Aorta (tissue), 5 donors: ENCODE results near the gene PPM1M. TPM values are rescaled to one million over a fixed set of nuclear protein-coding genes. Genes with fewer than 3 reads are reported as not detected.
"Not testable (repeated sequence)": the region's sequence is repeated elsewhere in the genome, so short reads cannot be mapped to it uniquely, and the experiment has no call there.

Experiments used
- ATAC-seq: fragments of 200-7000 bp; cut with Tn5 transposase; one replicate; pipeline ENCODE4 v1.9.1; 2022; ENCODE audit warnings: moderate library complexity; ENCODE audit not compliant: low FRiP score
- DNase-seq, 2 donors: peaks; one replicate each; pipeline ENCODE4 v3.0.0-alpha.2; 2020
- H3K27ac ChIP-seq, 2 donors: one replicate each; pipeline ENCODE4 v1.5.1; 2013; ENCODE audit warnings: low read length in 2 of 2, mild to moderate bottlenecking in 2 of 2, moderate library complexity in 2 of 2, control low read depth in 1 of 2, inconsistent platforms in 1 of 2, low read depth in 1 of 2
- H3K27me3 ChIP-seq, 2 donors: one replicate each; pipeline ENCODE4 v1.6.1; 2013; ENCODE audit warnings: control low read depth in 1 of 2, low read length in 1 of 2, mild to moderate bottlenecking in 1 of 2, moderate library complexity in 1 of 2; ENCODE audit not compliant: insufficient read depth in 2 of 2, control insufficient read depth in 1 of 2
- H3K36me3 ChIP-seq, 2 donors: one replicate each; pipeline ENCODE4 v1.6.1; 2013; ENCODE audit warnings: control low read depth in 1 of 2, low read length in 1 of 2, mild to moderate bottlenecking in 1 of 2; ENCODE audit not compliant: insufficient read depth in 2 of 2, control insufficient read depth in 1 of 2
- H3K4me1 ChIP-seq, 2 donors: one replicate each; pipeline ENCODE4 v1.6.1; 2013; ENCODE audit warnings: low read length in 2 of 2, control low read depth in 1 of 2, mild to moderate bottlenecking in 1 of 2, moderate library complexity in 1 of 2; ENCODE audit not compliant: insufficient read depth in 2 of 2, control insufficient read depth in 1 of 2
- H3K4me3 ChIP-seq, 2 donors: one replicate each; pipeline ENCODE4 v1.5.1; 2013; ENCODE audit warnings: low read length in 2 of 2, control low read depth in 1 of 2, mild to moderate bottlenecking in 1 of 2
- H3K9me3 ChIP-seq: one replicate; pipeline ENCODE4 v1.6.1; 2013; ENCODE audit warnings: mild to moderate bottlenecking, low read length; ENCODE audit not compliant: control insufficient read depth
- WGBS, 2 donors: extraction: QIAGEN DNeasy Blood & Tissue Kit; methylation state at CpG; one replicate each; pipeline ENCODE4 v1.1.7; 2013; 5-methylcytosine and 5-hydroxymethylcytosine counted together
- intact Hi-C, 2 donors: fragments of 100-400 bp; cut with DNase I; formaldehyde crosslinking; loops; one replicate each; pipeline versions ENCODE4 v1.14.2 to v1.15.0; 2022
- polyA plus RNA-seq, 2 donors: library from polyadenylated mRNA; stranded (reverse); fragments of 200-250 nt; gene quantifications; one replicate each; pipeline ENCODE4 v1.2.3, GENCODE V29; 2013
- total RNA-seq, 2 donors: library from RNA; stranded (reverse); fragmentation: NEBNext Ultra II Directional; extraction: Animal tissue kit (Norgen Biotek cat#: 25700); gene quantifications; one replicate each; pipeline ENCODE4 v1.2.1, GENCODE V29; 2021
- donor health status: healthy with polysubstance abuse.
- donor health status: Bipolar disorder and iron deficiency.
- donor health status: DM: no; HTN: no; CAD: no.
- donor health status: DM: no; HTN: no; CAD: no.
- donor health status: DM: yes; HTN: yes; CAD: no.

PPM1M gene
- total and polyA plus RNA-seq, 4 donors: 26.2 to 43.4 (median 30.2) TPM

DNA sequence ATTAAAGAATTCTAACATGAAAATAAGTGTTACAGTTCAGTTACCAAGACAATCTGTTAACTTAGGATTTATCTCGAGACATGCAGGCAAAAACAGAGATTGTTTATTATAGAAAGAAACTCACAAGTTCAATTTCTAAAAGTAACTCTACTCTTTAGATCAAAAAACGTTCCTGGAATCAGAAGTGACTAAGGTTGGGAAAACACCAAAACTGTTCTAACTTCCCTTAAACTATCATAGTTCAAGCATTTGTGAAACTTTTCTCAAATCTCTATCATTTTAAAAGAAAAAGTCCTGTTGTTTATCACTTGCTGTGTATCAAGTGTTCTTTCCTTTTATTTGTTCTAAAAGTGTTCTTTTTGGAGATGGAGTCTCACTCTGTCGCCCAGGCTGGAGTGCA is 24.2 kb downstream of the PPM1M start:
- H3K4me3 ChIP-seq: no peak overlapping the region
- intact Hi-C loops: no loop called here
- H3K4me1 ChIP-seq: peaks cover 0 to 6% of the 10 kb centered on the region in 2 donors
- DNase-seq: no peak
- H3K27me3 ChIP-seq: no peaks in the 10 kb centered on the region
- no peaks in the 10 kb centered on the region for H3K9me3 ChIP-seq
- no peak for ATAC-seq
- peaks cover 0 to 5% of the 10 kb centered on the region in 2 donors for H3K36me3 ChIP-seq
- H3K27ac ChIP-seq: no peak overlapping the region
- 16 to 34% methylated on average over 3 of the region's 3 CpGs for WGBS, 2 donors

DNA sequence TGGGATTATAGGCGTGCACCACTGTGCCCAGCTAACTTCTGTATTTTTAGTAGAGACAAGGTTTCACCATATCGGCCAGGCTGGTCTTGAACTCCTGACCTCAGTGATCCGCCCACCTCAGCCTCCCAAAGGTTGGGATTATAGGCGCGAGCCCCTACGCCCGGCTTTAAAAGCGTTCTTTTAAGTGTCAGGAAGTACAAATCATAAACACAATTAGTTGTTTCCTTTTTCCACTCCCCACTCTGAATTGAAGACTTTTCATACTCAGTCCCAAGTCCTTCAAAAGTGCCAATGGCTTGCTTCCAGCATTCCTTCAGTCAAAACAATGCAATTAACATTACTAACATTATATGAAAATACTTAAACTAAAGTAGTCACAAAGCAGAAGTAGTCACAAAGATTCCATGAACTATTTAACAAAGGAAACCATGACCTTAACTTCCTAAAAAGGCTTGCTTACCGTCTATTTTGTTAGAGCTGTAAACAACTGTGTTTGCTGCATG is 24.7 kb downstream of the PPM1M start:
- no peak for DNase-seq

DNA sequence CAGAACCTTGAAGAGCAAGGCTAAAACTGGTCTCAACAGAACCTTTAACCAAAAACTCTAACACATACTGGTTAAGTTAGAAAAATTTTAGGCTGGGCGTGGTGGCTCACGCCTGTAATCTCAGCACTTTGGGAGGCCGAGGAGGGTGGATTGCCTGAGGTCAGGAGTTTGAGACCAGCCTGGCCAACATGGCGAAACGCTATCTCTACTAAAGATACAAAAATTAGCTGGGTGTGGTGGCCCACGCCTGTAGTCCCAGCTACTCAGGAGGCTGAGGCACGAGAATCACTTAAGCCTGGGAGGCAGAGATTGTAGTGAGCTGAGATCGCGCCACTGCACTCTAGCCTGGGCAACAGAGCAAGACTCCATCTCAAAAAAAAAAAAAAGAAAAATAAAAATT is 26.6 kb downstream of the PPM1M start:
- DNase-seq, intact Hi-C loops, H3K27me3 ChIP-seq, H3K4me1 ChIP-seq, H3K9me3 ChIP-seq, H3K4me3 ChIP-seq, H3K27ac ChIP-seq, ATAC-seq, H3K36me3 ChIP-seq: not testable (repeated sequence)
- 94 to 97% methylated on average over 9 of the region's 9 CpGs for WGBS, 2 donors

More for the DNA sequence above, 24.7 kb downstream of the PPM1M start:
- intact Hi-C loops: no loop called here
- no peak overlapping the region for H3K4me3 ChIP-seq
- no peak for ATAC-seq
- peaks cover 0 to 6% of the 10 kb centered on the region in 2 donors for H3K4me1 ChIP-seq
- no peaks in the 10 kb centered on the region for H3K27me3 ChIP-seq
- H3K36me3 ChIP-seq: peaks cover 0 to 5% of the 10 kb centered on the region in 2 donors
- WGBS, 2 donors: 53 to 59% methylated on average over 9 of the region's 9 CpGs
- H3K9me3 ChIP-seq: no peaks in the 10 kb centered on the region
- no peak overlapping the region for H3K27ac ChIP-seq

DNA sequence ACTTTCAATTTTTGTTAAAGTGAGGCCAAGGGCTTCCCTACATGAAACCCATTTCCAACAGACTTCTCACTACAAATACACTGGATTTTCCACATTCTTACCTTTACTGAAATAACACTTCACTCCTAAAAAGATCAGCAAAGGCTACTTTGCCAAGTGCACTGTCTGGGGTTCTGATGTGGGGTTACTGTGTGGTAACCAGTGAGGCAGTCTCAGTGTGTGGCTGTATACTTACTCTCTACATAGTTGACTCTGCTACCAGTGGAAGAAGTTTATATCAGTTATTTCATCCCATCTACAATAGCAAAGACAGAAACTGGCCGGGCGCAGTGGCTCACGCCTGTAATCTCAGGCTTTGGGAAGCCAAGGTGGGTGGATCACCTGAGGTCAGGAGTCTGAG is 27.3 kb downstream of the PPM1M start:
- Histone ChIP-seq H3K36me3 (peaks cover 0 to 5% of the 10 kb centered on the region in 2 donors), H3K27me3 (no peaks in the 10 kb centered on the region), H3K27ac (no peak overlapping the region), H3K4me1 (peaks cover 0 to 8% of the 10 kb centered on the region in 2 donors), H3K4me3 (no peak overlapping the region), H3K9me3 (no peaks in the 10 kb centered on the region)
- intact Hi-C loops: no loop called here
- no peak for DNase-seq
- ATAC-seq: no peak
- 60 to 75% methylated on average over 3 of the region's 3 CpGs for WGBS, 2 donors

- intact Hi-C loops: loop anchor here in 1 of 2 donors (5.0 kb wide), 1 partner anchor 37 kb away; the partner anchor contains the start of gene TWF2
Observed at GRCh38 chr3:52274781-52275180, 29.2 kb downstream of the PPM1M start.

GRCh38 chr3:52277071-52277964 is 31.8 kb downstream of the PPM1M start:
- Histone ChIP-seq H3K9me3 (no peaks in the 10 kb centered on the region), H3K4me3 (peak overlapping the region; percentile 61 to 98), H3K27ac (peak overlapping the region in 1 of 2 donors; percentile 99), H3K4me1 (peaks cover 0 to 2% of the 10 kb centered on the region in 2 donors), H3K27me3 (peaks cover 0 to 1% of the 10 kb centered on the region in 2 donors), H3K36me3 (peaks cover 0 to 1% of the 10 kb centered on the region in 2 donors)
- ATAC-seq: peak; percentile 55
- 1% methylated on average over 28 of the region's 28 CpGs for whole genome bisulfite sequencing, 2 donors
- intact Hi-C loops: loop anchor here in 1 of 2 donors (5.0 kb wide), 1 partner anchor 40 kb away; the partner anchor contains the start of gene TWF2
- peak; percentile 89 to 94 for DNase-seq

More at GRCh38 chr3:52274781-52275180, 29.2 kb downstream of the PPM1M start:
- not testable (repeated sequence) for H3K4me1 ChIP-seq, H3K36me3 ChIP-seq, H3K9me3 ChIP-seq, ATAC-seq, H3K4me3 ChIP-seq, H3K27ac ChIP-seq, DNase-seq, H3K27me3 ChIP-seq
- 93 to 94% methylated on average over 18 of the region's 18 CpGs for WGBS, 2 donors

GRCh38 chr3:52277972-52278509 is 32.5 kb downstream of the PPM1M start:
- peaks cover 0 to 1% of the 10 kb centered on the region in 2 donors for H3K36me3 ChIP-seq
- H3K4me3 ChIP-seq: peak overlapping the region; percentile 61 to 98
- intact Hi-C loops: loop anchor here in 1 of 2 donors (5.0 kb wide), 1 partner anchor 41 kb away; the partner anchor contains the start of gene TWF2
- peaks cover 0 to 2% of the 10 kb centered on the region in 2 donors for H3K4me1 ChIP-seq
- no peaks in the 10 kb centered on the region for H3K9me3 ChIP-seq
- peaks cover 0 to 1% of the 10 kb centered on the region in 2 donors for H3K27me3 ChIP-seq
- DNase-seq (peak; percentile 80 to 90), ATAC-seq (peak; percentile 87)
- WGBS, 2 donors: 0 to 1% methylated on average over 34 to 54 of the region's 54 CpGs
- H3K27ac ChIP-seq: peak overlapping the region; percentile 36 to 99

GRCh38 chr3:52278510-52279069 is 33.0 kb downstream of the PPM1M start, which contains the start of gene WDR82:
TSS of gene WDR82 (minus strand) at chr3:52278649. CDS start at chr3:52278361, 288 bp downstream.
- WGBS, 2 donors: 0% methylated on average over 57 to 58 of the region's 58 CpGs
- Histone ChIP-seq H3K4me3 (peak within 1 kb of the TSS; percentile 61 to 98), H3K27ac (peak within 1 kb of the TSS; percentile 50 to 99), H3K36me3 (peaks cover 0 to 1% of the 10 kb centered on the region in 2 donors), H3K9me3 (no peaks in the 10 kb centered on the region), H3K27me3 (peaks cover 0 to 1% of the 10 kb centered on the region in 2 donors), H3K4me1 (peaks cover 0 to 2% of the 10 kb centered on the region in 2 donors)
- ATAC-seq (peak; percentile 98), DNase-seq (peak; percentile 98 to 100)
- intact Hi-C loops: loop anchor here in 1 of 2 donors (5.0 kb wide), 1 partner anchor 41 kb away; the partner anchor contains the start of gene TWF2
